Mammary epithelial cell (primary cell): ENCODE data around the gene CEP104.

Experiments used
- CTCF ChIP-seq, 2 donors: IDR thresholded peaks in 1 of 2; conservative IDR thresholded peaks in 1 of 2; 2 replicates each; pipeline ENCODE4 v1.5.1; 2011 to 2012; ENCODE audit warnings: inconsistent platforms in 2 of 2, low read length in 2 of 2, mild to moderate bottlenecking in 2 of 2, control low read depth in 1 of 2, low read depth in 1 of 2; ENCODE audit not compliant: insufficient read depth in 1 of 2; ENCODE audit errors: extremely low read depth in 1 of 2
- EZH2 ChIP-seq: IDR thresholded peaks from 2 replicates; pipeline ENCODE4 v1.6.1; 2012; ENCODE audit warnings: low read length, inconsistent platforms, borderline replicate concordance

- TF ChIP-seq EZH2 (no peak), CTCF (conservative IDR thresholded peaks at IDR 0.05 in 1 of 2, IDR thresholded peaks at IDR 0.05 in 1 of 2; ENCODE audit: extremely low read depth in 1 of 2, insufficient read depth in 1 of 2, low read depth in 1 of 2, low read length in 2 of 2) (no peak)
Observed at GRCh38 chr1:3900150-3900968, 43.3 kb upstream of the CEP104 start, which contains the start of gene C1orf174.
